GM19099 (cell line): ENCODE results near the gene TSPAN13.

Experiments
- POLR2A ChIP-seq: IDR thresholded peaks from 3 replicates; pipeline ENCODE4 v1.6.1; 2011; ENCODE audit warnings: low read depth; ENCODE audit not compliant: insufficient read length; ENCODE audit errors: extremely low read depth

TSPAN13 gene

DNA sequence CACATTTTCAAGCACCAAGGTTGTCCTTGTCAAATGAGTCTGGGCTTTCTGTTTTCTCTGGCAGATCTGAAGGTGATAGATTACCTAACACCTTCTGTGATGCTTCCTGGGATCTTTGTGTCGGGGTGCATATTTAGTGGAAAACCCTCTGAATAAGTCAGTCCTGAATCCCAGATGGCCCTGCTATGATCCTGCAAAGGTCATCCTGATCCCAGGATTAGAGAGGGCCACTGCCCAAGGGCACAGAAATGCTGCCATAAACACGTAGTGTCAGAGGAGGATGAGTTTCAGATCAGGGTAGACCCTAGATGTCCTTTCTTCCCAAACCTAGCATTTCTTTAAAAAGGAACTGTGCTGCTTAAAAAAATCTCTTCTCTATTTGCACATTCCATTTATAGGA lies 32.3 kb downstream of the TSPAN13 start:
- TF ChIP-seq POLR2A = no peak

GRCh38 chr7:16786257-16786656 lies 32.7 kb downstream of the TSPAN13 start:
- no peak for TF ChIP-seq POLR2A

- TF ChIP-seq POLR2A = no peak
These were observed 33.6 kb downstream of the TSPAN13 start for GRCh38 chr7:16787127-16787526.

DNA sequence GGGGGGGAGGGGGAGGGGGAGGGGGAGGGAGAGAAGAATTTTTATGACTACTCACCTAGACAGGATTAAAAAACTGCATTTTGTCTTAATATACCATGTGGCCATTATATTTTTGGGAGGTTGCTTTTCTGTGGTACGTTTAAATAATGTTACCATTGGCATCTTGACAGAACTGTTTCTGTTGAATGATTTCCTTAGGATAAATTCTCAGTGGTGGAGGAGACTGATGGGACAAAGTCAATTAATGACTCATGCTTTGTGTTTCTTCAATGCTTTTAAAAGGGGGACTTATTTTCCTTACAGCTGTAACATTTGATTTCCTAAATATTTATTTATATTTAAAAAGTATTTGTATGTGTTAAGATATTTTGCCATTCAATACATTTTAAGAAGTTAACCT lies 37.5 kb downstream of the TSPAN13 start:
- TF ChIP-seq POLR2A = no peak

GRCh38 chr7:16791905-16792698 lies 38.5 kb downstream of the TSPAN13 start:
- no peak for TF ChIP-seq POLR2A

DNA sequence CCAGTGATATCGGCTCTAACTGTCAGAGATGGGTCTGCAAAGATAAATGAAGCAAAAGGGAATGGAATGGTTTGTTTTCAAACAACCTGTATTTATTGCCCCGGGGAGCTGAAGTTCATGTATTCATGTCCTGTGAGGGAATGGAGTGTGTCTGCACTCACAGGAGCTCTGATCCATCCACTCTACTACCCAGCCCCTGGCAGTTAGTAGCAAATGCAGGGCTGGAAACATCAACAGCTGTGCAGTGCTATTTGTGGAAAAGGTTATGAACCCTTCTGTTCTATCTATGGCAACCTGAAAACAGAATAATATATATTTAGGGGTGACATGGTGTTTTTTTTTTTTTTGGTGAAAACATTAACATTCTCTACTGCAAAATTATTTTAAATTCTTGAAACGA lies 41.4 kb downstream of the TSPAN13 start:
- TF ChIP-seq POLR2A = no peak

GRCh38 chr7:16795624-16796023 lies 42.1 kb downstream of the TSPAN13 start:
- no peak for TF ChIP-seq POLR2A

DNA sequence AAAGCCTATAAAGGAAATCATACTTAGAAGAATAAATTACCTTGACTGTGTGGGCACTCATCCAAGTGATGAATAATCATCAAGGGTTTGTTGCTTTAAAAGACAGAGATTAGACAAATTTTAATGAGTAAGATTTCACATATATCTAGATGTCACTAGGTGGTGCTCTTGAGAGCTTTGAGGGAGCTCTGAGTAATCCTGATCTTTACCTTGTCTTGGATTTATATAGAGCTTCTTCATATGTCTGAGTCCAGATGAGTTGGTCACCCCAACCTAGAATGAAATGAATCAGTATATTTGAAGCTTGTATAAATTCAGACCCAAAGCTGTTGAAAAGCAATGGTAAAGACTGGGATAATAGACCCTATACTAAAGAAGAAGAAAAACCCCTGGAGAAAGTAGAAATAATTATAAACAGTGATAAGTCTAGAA lies 47.6 kb downstream of the TSPAN13 start:
- no peak for TF ChIP-seq POLR2A

GRCh38 chr7:16801579-16801978 lies 48.0 kb downstream of the TSPAN13 start:
- TF ChIP-seq POLR2A = no peak

GRCh38 chr7:16803125-16803524 lies 49.6 kb downstream of the TSPAN13 start:
- no peak for TF ChIP-seq POLR2A

DNA sequence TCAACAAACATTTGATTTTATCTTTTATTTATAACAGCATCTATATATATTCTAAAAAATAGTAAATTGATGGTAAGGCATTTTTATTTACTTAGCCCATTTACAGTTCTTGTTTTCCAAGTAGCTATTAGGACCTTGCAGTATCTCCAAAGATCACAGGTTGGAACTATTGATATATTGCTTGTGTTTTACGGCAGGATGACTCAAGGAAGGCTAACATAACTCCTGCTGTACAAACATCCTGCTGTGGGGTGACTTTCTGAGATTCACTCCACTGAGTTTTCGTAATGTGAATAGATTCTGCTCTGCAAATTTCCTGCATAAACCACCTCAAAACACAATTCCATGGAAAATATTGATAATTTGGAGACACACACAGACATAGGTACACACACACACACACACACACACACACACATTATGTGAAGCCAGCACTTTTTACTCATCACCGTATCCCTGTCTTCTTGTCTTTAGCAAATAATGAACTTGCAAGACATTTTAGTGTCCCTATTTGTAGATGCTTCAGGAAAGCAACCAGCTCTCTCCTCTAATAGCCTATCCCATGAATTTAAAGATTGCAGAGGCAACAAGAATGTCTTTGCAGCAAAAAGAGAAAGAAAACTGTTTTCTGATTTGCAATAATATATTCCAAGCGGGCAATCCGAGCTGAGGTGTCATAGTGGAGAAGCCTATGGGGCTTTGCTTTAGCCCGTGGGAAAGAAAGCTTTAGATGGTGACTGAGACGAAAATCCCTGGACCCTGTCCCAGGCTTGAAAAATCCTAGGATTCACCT lies 50.5 kb downstream of the TSPAN13 start:
- no peak for TF ChIP-seq POLR2A

- no peak for TF ChIP-seq POLR2A
These were observed 51.3 kb downstream of the TSPAN13 start, which contains the start of gene AGR2 for GRCh38 chr7:16804674-16805439. TSS of gene AGR2 (minus strand) at chr7:16804999. CDS start at chr7:16801796, 3,203 bp downstream.

DNA sequence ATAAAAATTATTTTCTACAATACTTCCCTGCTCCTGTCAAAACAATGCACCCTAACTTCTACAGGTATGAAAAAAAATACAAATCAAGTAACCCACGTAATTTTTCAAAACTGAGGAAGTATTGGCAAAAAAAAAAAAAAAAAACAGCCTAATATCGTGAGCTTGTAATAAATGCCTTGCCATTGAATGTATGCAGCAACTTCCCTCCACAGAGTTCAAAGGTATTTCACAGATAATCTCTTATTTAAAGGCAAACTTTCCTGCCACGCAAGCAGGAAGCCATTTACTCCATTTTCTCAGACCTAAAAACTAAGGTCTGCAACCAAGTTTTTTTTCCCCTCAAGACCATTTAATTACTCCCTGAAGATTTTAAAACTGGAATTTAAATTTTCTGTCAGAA lies 51.9 kb downstream of the TSPAN13 start:
- TF ChIP-seq POLR2A = no peak

DNA sequence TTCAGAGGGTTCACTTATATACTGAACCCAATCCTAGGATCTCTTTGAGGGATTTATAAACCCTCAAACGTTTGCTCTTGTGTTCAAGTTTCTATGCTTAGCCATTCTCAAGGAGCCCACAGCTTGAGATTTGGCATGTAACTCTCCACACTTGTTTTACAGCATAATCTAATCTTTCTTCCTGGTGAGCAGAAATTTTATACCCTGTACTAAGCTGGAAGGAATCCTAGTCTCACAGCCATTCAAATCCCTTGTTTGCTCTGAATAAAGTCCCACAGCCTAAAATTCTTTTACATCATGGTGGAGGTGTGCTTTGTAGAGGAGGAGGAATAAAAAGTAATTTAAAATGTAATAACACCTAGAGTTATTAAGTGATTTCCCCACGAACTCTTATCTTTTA lies 56.6 kb downstream of the TSPAN13 start:
- no peak for TF ChIP-seq POLR2A

DNA sequence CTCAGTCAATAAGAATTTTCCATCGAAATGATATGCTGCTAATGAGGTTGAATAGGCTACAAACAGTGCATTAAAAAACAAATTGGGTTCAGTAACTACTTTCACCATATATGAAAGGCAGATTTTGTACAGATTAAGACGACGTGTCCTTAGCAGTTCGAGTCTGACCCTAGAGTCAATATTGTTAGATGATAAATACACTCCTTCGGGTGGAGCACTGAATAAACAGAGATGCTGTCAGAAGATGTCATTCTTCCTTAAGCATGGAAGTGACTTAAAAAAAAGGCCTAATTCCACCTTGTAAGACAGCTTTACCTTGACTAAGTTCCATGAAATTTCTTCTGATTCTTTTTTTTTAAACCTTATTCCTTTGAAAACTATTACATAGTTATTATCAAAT lies 57.0 kb downstream of the TSPAN13 start:
- TF ChIP-seq POLR2A = no peak
